WTC11 (cell line): Measurements from ENCODE around the gene PNMA6E. TPM values are rescaled to one million over a fixed set of nuclear protein-coding genes. Genes with fewer than 3 reads are reported as not detected.

Experiments used
- ATAC-seq: fragments of 200-7000 bp; cut with Tn5 transposase; 2 replicates; pipeline ENCODE4 v1.10.0; 2021; ENCODE audit warnings: mild to moderate bottlenecking, moderate library complexity
- CTCF ChIA-PET: fragments of 300-600 bp; sonication (Branson Sonifier 250); formaldehyde crosslinking; loops from one replicate; lab custom pipeline; 2021; ENCODE audit warnings: antibody characterized with exemption; lab: Charles Lee
- POLR2A ChIA-PET: fragments of 350-600 bp; sonication (Branson Sonifier 250); formaldehyde crosslinking; loops from one replicate; lab custom pipeline; 2021; ENCODE audit warnings: antibody characterized with exemption; lab: Charles Lee
- DNase-seq: peaks from one replicate; pipeline ENCODE4 v3.0.0; 2021; ENCODE audit warnings: low spot score
- H3K27ac Mint-ChIP-seq: 2 replicates; pipeline ENCODE4 v1.8.0; 2021; ENCODE audit warnings: mixed read lengths
- H3K27me3 Mint-ChIP-seq: 2 replicates; pipeline ENCODE4 v1.8.0; 2021; ENCODE audit warnings: low read depth, mild to moderate bottlenecking, moderate library complexity, mixed read lengths
- H3K36me3 Mint-ChIP-seq: 2 replicates; pipeline ENCODE4 v1.8.0; 2021; ENCODE audit warnings: mixed read lengths
- H3K4me1 Mint-ChIP-seq: 2 replicates; pipeline ENCODE4 v1.8.0; 2022; ENCODE audit warnings: mixed read lengths
- H3K4me3 Mint-ChIP-seq: 2 replicates; pipeline ENCODE4 v1.8.0; 2021; ENCODE audit warnings: mild to moderate bottlenecking, moderate library complexity, mixed read lengths
- H3K9me3 Mint-ChIP-seq: 2 replicates; pipeline ENCODE4 v1.8.0; 2021; ENCODE audit warnings: mixed read lengths
- ATF3 ChIP-seq: sonication (generic); formaldehyde crosslinking; conservative IDR thresholded peaks from 2 replicates; pipeline ENCODE4 v1.8.1; 2022; ENCODE audit warnings: mild to moderate bottlenecking, missing genetic modification reagents
- CDX4 ChIP-seq: fragments of 250-450 bp; sonication (Bioruptor Pico); IDR thresholded peaks from 2 replicates; pipeline ENCODE4 v1.9.0; 2021; ENCODE audit warnings: moderate library complexity, mild to moderate bottlenecking, inconsistent platforms, borderline replicate concordance
- CREB1 ChIP-seq: sonication (generic); formaldehyde crosslinking; IDR thresholded peaks from 2 replicates; pipeline ENCODE4 v1.8.0; 2023; ENCODE audit warnings: mild to moderate bottlenecking, missing genetic modification reagents
- E2F5 ChIP-seq: sonication (generic); formaldehyde crosslinking; IDR thresholded peaks from 2 replicates; pipeline ENCODE4 v1.8.1; 2022; ENCODE audit warnings: mild to moderate bottlenecking, moderate library complexity, missing genetic modification reagents
- ESRRA ChIP-seq: sonication (generic); formaldehyde crosslinking; IDR thresholded peaks from 2 replicates; pipeline ENCODE4 v1.8.1; 2022; ENCODE audit warnings: mild to moderate bottlenecking, missing genetic modification reagents, borderline replicate concordance
- ETV6 ChIP-seq: sonication (generic); formaldehyde crosslinking; IDR thresholded peaks from 2 replicates; pipeline ENCODE4 v1.8.1; 2022; ENCODE audit warnings: mild to moderate bottlenecking, missing genetic modification reagents
- FOXJ3 ChIP-seq: sonication (generic); formaldehyde crosslinking; IDR thresholded peaks from 2 replicates; pipeline ENCODE4 v1.9.0; 2021; ENCODE audit warnings: missing genetic modification reagents, mild to moderate bottlenecking, borderline replicate concordance
- GRHL2 ChIP-seq: fragments of 250-450 bp; sonication (Bioruptor Pico); IDR thresholded peaks from 2 replicates; pipeline ENCODE4 v1.8.0; 2022; ENCODE audit warnings: mild to moderate bottlenecking, moderate library complexity; ENCODE audit not compliant: insufficient replicate concordance, severe bottlenecking
- HMGA2 ChIP-seq: fragments of 250-450 bp; sonication (Bioruptor Pico); IDR thresholded peaks from 2 replicates; pipeline ENCODE4 v1.4.0; 2021; ENCODE audit warnings: mild to moderate bottlenecking, moderate library complexity
- HMGXB4 ChIP-seq: sonication (generic); formaldehyde crosslinking; IDR thresholded peaks from 2 replicates; pipeline ENCODE4 v1.8.1; 2023; ENCODE audit warnings: mild to moderate bottlenecking, moderate library complexity, missing genetic modification reagents
- JUN ChIP-seq: sonication (generic); formaldehyde crosslinking; IDR thresholded peaks from 2 replicates; pipeline ENCODE4 v1.8.0; 2023; ENCODE audit warnings: mild to moderate bottlenecking, missing genetic modification reagents
- NFATC4 ChIP-seq: fragments of 250-450 bp; sonication (Bioruptor Pico); IDR thresholded peaks from 2 replicates; pipeline ENCODE4 v1.9.0; 2021; ENCODE audit warnings: mild to moderate bottlenecking
- NFE2L1 ChIP-seq: sonication (generic); formaldehyde crosslinking; IDR thresholded peaks from 2 replicates; pipeline ENCODE4 v1.8.1; 2023; ENCODE audit warnings: missing genetic modification reagents
- NR2C2 ChIP-seq: sonication (generic); formaldehyde crosslinking; IDR thresholded peaks from 2 replicates; pipeline ENCODE4 v1.8.0; 2022; ENCODE audit warnings: mild to moderate bottlenecking, missing genetic modification reagents
- OVOL2 ChIP-seq: fragments of 250-450 bp; sonication (Bioruptor Pico); IDR thresholded peaks from 2 replicates; pipeline ENCODE4 v1.9.0; 2021; ENCODE audit warnings: mild to moderate bottlenecking, borderline replicate concordance
- PRRX2 ChIP-seq: fragments of 250-450 bp; sonication (Bioruptor Pico); IDR thresholded peaks from 2 replicates; pipeline ENCODE4 v1.8.0; 2021; ENCODE audit warnings: mild to moderate bottlenecking
- SOX15 ChIP-seq: fragments of 250-450 bp; sonication (Bioruptor Pico); IDR thresholded peaks from 2 replicates; pipeline ENCODE4 v1.9.0; 2021; ENCODE audit warnings: mild to moderate bottlenecking
- TCF7 ChIP-seq: sonication (generic); formaldehyde crosslinking; IDR thresholded peaks from 2 replicates; pipeline ENCODE4 v1.8.0; 2022; ENCODE audit warnings: mild to moderate bottlenecking, low read depth, missing genetic modification reagents, moderate library complexity
- TP53 ChIP-seq: sonication (generic); formaldehyde crosslinking; IDR thresholded peaks from 2 replicates; pipeline ENCODE4 v1.8.1; 2023; ENCODE audit warnings: mild to moderate bottlenecking, missing genetic modification reagents
- ZNF121 ChIP-seq: sonication (generic); formaldehyde crosslinking; IDR thresholded peaks from 2 replicates; pipeline ENCODE4 v1.8.0; 2023; ENCODE audit warnings: missing genetic modification reagents
- ZNF219 ChIP-seq: sonication (generic); formaldehyde crosslinking; IDR thresholded peaks from 2 replicates; pipeline ENCODE4 v1.8.0; 2023; ENCODE audit warnings: missing genetic modification reagents, mild to moderate bottlenecking, borderline replicate concordance
- ZNF232 ChIP-seq: sonication (generic); formaldehyde crosslinking; IDR thresholded peaks from 2 replicates; pipeline ENCODE4 v1.8.0; 2022; ENCODE audit warnings: mild to moderate bottlenecking, missing genetic modification reagents
- ZNF317 ChIP-seq: sonication (generic); formaldehyde crosslinking; IDR thresholded peaks from 2 replicates; pipeline ENCODE4 v1.8.1; 2023; ENCODE audit warnings: low read depth, mild to moderate bottlenecking, moderate library complexity, missing genetic modification reagents, borderline replicate concordance
- total RNA-seq: library from RNA; stranded (reverse); gene quantifications from 3 replicates; pipeline ENCODE4 v1.2.3, GENCODE V29; 2021
- TF ChIP-seq, protein P1 (sequence below): sonication (generic); formaldehyde crosslinking; IDR thresholded peaks from 2 replicates; pipeline ENCODE4 v1.8.1; 2023; ENCODE audit warnings: mild to moderate bottlenecking, missing genetic modification reagents
- TF ChIP-seq, protein P2 (sequence below): sonication (generic); formaldehyde crosslinking; IDR thresholded peaks from 2 replicates; pipeline ENCODE4 v1.8.1; 2022; ENCODE audit warnings: low read depth, mild to moderate bottlenecking, moderate library complexity, missing genetic modification reagents, borderline replicate concordance
- TF ChIP-seq, protein P3 (sequence below): sonication (generic); formaldehyde crosslinking; IDR thresholded peaks from 2 replicates; pipeline ENCODE4 v1.8.0; 2023; ENCODE audit warnings: missing genetic modification reagents

The PNMA6E gene
- total RNA-seq, 1 experiment from 2014 or later = not detected

DNA sequence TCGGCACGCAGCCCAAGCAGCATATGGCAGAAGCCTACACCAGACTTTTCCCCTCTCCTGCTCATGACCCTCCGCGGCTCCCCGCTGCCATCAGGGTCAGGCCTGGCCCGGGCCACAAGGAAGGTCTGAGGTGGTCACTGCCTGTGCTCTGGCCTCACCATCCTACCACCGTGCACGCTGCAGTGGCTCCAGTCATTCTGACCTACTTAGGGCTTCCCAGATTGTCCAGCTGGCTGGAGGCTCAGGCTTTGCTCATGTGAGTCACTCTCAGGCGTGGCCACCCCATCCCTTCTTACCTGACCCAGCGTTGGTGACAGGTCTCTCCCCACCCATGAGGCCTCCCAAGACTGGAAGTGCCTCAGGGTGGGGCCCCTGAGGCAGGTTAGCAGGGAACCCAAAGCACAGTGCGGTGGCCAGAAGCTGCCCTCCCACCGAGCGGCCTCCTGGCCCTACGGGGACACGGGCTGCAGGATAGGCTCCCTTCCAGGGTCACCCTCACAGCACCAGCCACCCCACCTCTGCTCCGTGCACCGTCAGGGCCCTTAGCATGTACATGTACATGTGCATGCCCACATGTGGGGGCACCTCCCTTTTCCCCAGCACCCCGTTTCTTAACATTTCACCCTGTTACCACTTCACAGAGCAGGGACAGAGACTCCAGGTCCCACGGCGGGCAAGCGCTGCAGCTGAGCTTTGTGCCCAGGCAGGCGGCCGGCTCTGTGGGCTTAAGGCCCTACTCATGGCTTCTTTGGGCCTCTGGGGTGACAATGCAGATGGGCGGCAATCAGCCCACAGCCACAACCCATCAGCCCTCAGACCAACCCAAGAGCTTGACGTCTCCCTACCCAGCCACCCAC, 42.6 kb upstream of the PNMA6E start:
- ChIA-PET CTCF (interaction anchor here (0.8 to 1.6 kb wide), 3 partner anchors 17 to 411 kb away, joined by 3 to 4 read pairs (median 4); partner anchors contain the start of gene ZFP92), POLR2A (no interaction called here)
- H3K27ac Mint-ChIP-seq = no peak overlapping the region
- H3K27me3 Mint-ChIP-seq = no peaks in the 10 kb centered on the region; the same call in 1 of the 2 replicates
- ATAC-seq (no peak), DNase-seq (no peak)
- peaks cover 4% of the 10 kb centered on the region for H3K9me3 Mint-ChIP-seq
- H3K36me3 Mint-ChIP-seq = no peaks in the 10 kb centered on the region
- H3K4me3 Mint-ChIP-seq = no peak overlapping the region
- no peak for TF ChIP-seq ZNF121
- no peak for TF ChIP-seq CDX4 (CRISPR knock-in tag)
- TF ChIP-seq, protein P1, sequence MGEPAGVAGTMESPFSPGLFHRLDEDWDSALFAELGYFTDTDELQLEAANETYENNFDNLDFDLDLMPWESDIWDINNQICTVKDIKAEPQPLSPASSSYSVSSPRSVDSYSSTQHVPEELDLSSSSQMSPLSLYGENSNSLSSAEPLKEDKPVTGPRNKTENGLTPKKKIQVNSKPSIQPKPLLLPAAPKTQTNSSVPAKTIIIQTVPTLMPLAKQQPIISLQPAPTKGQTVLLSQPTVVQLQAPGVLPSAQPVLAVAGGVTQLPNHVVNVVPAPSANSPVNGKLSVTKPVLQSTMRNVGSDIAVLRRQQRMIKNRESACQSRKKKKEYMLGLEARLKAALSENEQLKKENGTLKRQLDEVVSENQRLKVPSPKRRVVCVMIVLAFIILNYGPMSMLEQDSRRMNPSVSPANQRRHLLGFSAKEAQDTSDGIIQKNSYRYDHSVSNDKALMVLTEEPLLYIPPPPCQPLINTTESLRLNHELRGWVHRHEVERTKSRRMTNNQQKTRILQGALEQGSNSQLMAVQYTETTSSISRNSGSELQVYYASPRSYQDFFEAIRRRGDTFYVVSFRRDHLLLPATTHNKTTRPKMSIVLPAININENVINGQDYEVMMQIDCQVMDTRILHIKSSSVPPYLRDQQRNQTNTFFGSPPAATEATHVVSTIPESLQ (CRISPR knock-in tag) = no peak
- no peak for TF ChIP-seq JUN
- no peak for TF ChIP-seq HMGA2 (CRISPR knock-in tag)
- TF ChIP-seq E2F5 = no peak
- no peak for TF ChIP-seq NR2C2 (CRISPR knock-in tag)
- TF ChIP-seq SOX15 = no peak
- H3K4me1 Mint-ChIP-seq = no peaks in the 10 kb centered on the region

DNA sequence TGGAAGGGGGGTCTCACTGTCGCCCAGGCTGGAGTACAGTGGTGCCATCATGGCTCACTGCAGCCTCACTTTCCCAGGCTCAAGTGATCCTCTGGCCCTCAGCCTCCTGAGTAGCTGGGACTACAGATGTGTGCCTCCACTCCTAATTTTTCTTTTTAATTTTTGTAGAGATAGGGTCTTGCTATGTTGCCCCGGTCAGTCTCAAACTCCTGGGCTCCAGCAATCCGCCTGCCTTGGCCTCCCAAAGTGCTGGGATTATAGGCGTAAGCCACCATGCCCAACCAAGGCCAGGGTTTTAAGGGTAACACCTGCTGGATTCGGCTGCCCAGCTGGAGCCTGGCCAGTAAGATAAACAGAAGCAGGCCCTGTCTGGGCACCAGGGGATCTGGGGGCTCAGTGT, 41.3 kb upstream of the PNMA6E start:
- H3K4me3 Mint-ChIP-seq = no peak overlapping the region
- H3K36me3 Mint-ChIP-seq = no peaks in the 10 kb centered on the region
- CTCF ChIA-PET = interaction anchor here (1.6 kb wide), 1 partner anchor 19 kb away, joined by 4 read pairs; no protein-coding TSS in a partner anchor
- ATAC-seq (no peak), DNase-seq (no peak)
- H3K4me1 Mint-ChIP-seq = no peaks in the 10 kb centered on the region
- no peaks in the 10 kb centered on the region; the same call in 1 of the 2 replicates for H3K27me3 Mint-ChIP-seq
- TF ChIP-seq CREB1 (CRISPR knock-in tag) (no peak), FOXJ3 (CRISPR knock-in tag) (no peak), ZNF219 (no peak), ATF3 (CRISPR knock-in tag) (no peak), ZNF121 (no peak), HMGA2 (CRISPR knock-in tag) (no peak), GRHL2 (CRISPR knock-in tag) (no peak), TP53 (CRISPR knock-in tag) (no peak), ZNF317 (CRISPR knock-in tag) (no peak), NFE2L1 (CRISPR knock-in tag) (no peak), ETV6 (no peak), ESRRA (CRISPR knock-in tag) (no peak), NFATC4 (no peak), TCF7 (no peak), HMGXB4 (CRISPR knock-in tag) (no peak), ZNF232 (CRISPR knock-in tag) (no peak), PRRX2 (CRISPR knock-in tag) (no peak), OVOL2 (no peak)
- TF ChIP-seq, protein P2, sequence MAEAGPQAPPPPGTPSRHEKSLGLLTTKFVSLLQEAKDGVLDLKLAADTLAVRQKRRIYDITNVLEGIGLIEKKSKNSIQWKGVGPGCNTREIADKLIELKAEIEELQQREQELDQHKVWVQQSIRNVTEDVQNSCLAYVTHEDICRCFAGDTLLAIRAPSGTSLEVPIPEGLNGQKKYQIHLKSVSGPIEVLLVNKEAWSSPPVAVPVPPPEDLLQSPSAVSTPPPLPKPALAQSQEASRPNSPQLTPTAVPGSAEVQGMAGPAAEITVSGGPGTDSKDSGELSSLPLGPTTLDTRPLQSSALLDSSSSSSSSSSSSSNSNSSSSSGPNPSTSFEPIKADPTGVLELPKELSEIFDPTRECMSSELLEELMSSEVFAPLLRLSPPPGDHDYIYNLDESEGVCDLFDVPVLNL = no peak
- TF ChIP-seq, protein P3, sequence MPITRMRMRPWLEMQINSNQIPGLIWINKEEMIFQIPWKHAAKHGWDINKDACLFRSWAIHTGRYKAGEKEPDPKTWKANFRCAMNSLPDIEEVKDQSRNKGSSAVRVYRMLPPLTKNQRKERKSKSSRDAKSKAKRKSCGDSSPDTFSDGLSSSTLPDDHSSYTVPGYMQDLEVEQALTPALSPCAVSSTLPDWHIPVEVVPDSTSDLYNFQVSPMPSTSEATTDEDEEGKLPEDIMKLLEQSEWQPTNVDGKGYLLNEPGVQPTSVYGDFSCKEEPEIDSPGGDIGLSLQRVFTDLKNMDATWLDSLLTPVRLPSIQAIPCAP = no peak
- H3K27ac Mint-ChIP-seq = no peak overlapping the region
- POLR2A ChIA-PET = interaction anchor here (0.6 kb wide), 1 partner anchor 445 kb away, joined by 4 read pairs; no protein-coding TSS in a partner anchor
- H3K9me3 Mint-ChIP-seq = peaks cover 4% of the 10 kb centered on the region
